Keratinocyte (primary cell): ENCODE measurements around the gene SLIT3.

Source experiments
- EZH2 ChIP-seq: IDR thresholded peaks from one replicate; pipeline ENCODE4 v1.6.1; 2012; ENCODE audit warnings: inconsistent platforms, mild to moderate bottlenecking, low read length, moderate library complexity
- TF ChIP-seq, protein P1 (sequence below), 3 experiments: IDR thresholded peaks in 1 of 3; conservative IDR thresholded peaks in 1 of 3; optimal IDR thresholded peaks in 1 of 3; 2 replicates in 2 of 3; 3 replicates in 1 of 3; pipeline versions ENCODE3 to v1.5.1; 2011; ENCODE audit warnings: low read length in 3 of 3, mild to moderate bottlenecking in 3 of 3, moderate library complexity in 2 of 3, control low read depth in 1 of 3, inconsistent platforms in 1 of 3; ENCODE audit not compliant: insufficient read depth in 2 of 3; ENCODE audit errors: extremely low read depth in 1 of 3

DNA sequence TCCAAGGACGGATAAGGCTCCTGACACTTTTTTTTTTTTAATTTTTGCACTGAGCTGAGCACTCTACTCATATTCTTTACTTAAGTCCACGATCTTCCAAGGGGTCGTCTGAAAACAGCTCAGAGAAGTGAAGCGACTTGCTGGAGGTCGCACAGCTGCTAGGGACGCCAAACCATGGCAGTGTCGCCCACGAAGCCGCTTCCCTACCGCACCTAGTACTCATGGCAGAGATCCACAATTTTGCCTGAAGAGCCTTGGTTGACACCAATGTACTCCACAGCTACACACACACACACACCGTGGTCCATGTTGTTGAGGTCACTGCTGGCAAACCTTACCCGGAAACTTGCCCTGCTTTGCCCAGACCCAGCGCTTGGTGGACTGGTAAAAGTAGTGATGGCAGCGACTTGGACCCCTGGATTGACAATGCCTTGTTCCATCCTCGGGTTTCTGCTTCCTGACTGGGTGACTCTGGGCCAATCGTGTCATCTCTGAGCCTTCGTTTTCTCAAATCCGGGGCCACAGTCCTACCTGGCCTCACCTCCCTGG lies 521 bp upstream of the SLIT3 start:
- TF ChIP-seq, protein P1, sequence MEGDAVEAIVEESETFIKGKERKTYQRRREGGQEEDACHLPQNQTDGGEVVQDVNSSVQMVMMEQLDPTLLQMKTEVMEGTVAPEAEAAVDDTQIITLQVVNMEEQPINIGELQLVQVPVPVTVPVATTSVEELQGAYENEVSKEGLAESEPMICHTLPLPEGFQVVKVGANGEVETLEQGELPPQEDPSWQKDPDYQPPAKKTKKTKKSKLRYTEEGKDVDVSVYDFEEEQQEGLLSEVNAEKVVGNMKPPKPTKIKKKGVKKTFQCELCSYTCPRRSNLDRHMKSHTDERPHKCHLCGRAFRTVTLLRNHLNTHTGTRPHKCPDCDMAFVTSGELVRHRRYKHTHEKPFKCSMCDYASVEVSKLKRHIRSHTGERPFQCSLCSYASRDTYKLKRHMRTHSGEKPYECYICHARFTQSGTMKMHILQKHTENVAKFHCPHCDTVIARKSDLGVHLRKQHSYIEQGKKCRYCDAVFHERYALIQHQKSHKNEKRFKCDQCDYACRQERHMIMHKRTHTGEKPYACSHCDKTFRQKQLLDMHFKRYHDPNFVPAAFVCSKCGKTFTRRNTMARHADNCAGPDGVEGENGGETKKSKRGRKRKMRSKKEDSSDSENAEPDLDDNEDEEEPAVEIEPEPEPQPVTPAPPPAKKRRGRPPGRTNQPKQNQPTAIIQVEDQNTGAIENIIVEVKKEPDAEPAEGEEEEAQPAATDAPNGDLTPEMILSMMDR (optimal IDR thresholded peaks at IDR 0.05 in 1 of 3, IDR thresholded peaks at IDR 0.05 in 1 of 3, conservative IDR thresholded peaks at IDR 0.05 in 1 of 3; ENCODE audit: extremely low read depth in 1 of 3, insufficient read depth in 2 of 3, low read length in 3 of 3), result no peak
- TF ChIP-seq EZH2, result no peak
